Smooth muscle cell (in vitro differentiated cells): ENCODE results near the gene TRERF1. TPM values are rescaled to one million over a fixed set of nuclear protein-coding genes. Genes with fewer than 3 reads are reported as not detected.

Experiments
- DNase-seq: peaks from one replicate; lab custom pipeline; 2025; ENCODE audit not compliant: unreplicated experiment; lab: John Stamatoyannopoulos, UW
- H2AFZ ChIP-seq: fragments of 200-600 bp; sonication (generic); 2 replicates; pipeline ENCODE4 v1.6.0; 2016; ENCODE audit warnings: antibody characterized with exemption, low read depth, mild to moderate bottlenecking
- H3F3A ChIP-seq: fragments of 200-600 bp; sonication (generic); 2 replicates; pipeline ENCODE4 v1.6.0; 2017; ENCODE audit warnings: antibody characterized with exemption, low read depth
- H3K27ac ChIP-seq: fragments of 200-600 bp; sonication (generic); 2 replicates; pipeline ENCODE4 v1.5.1; 2016; ENCODE audit warnings: low read depth, mild to moderate bottlenecking
- H3K27me3 ChIP-seq: fragments of 200-600 bp; sonication (generic); 2 replicates; pipeline ENCODE4 v1.6.1; 2016; ENCODE audit warnings: low read depth, mild to moderate bottlenecking
- H3K36me3 ChIP-seq: fragments of 200-600 bp; sonication (generic); 2 replicates; pipeline ENCODE4 v1.5.1; 2016; ENCODE audit warnings: low read depth
- H3K4me1 ChIP-seq: fragments of 200-600 bp; sonication (generic); 2 replicates; pipeline ENCODE4 v1.5.1; 2016; ENCODE audit warnings: low read depth
- H3K4me2 ChIP-seq: fragments of 200-600 bp; sonication (generic); 2 replicates; pipeline ENCODE4 v1.6.0; 2016; ENCODE audit warnings: mild to moderate bottlenecking
- H3K4me3 ChIP-seq: fragments of 200-600 bp; sonication (generic); 2 replicates; pipeline ENCODE4 v1.5.1; 2016; ENCODE audit warnings: mild to moderate bottlenecking
- H3K79me2 ChIP-seq: fragments of 200-600 bp; sonication (generic); 2 replicates; pipeline ENCODE4 v1.6.0; 2016; ENCODE audit warnings: low read depth, mild to moderate bottlenecking
- H3K9ac ChIP-seq: fragments of 200-600 bp; sonication (generic); 2 replicates; pipeline ENCODE4 v1.6.0; 2016; ENCODE audit warnings: low read depth
- H3K9me3 ChIP-seq: fragments of 200-600 bp; sonication (generic); replicated peaks from 2 replicates; pipeline ENCODE4 v1.5.1; 2016; ENCODE audit warnings: low read depth
- H4K20me1 ChIP-seq: fragments of 200-600 bp; sonication (generic); 2 replicates; pipeline ENCODE4 v1.6.0; 2016; ENCODE audit warnings: low read depth
- WGBS: methylation state at CpG from one replicate; pipeline ENCODE4 v1.1.7; 2016; ENCODE audit warnings: low lambda C conversion rate; 5-methylcytosine and 5-hydroxymethylcytosine counted together
- polyA plus RNA-seq: library from polyadenylated mRNA; unstranded; fragments of >200 nt; fragmentation: Nextera tagmentation; extraction: Ambion mirVana; gene quantifications from 2 replicates; pipeline ENCODE4 v1.2.1, GENCODE V29; 2016
- total RNA-seq: library from RNA; depleted of rRNA; stranded (reverse); fragments of >200 nt; gene quantifications from 2 replicates; pipeline ENCODE4 v1.2.3, GENCODE V29; 2014
- TF ChIP-seq, protein P1 (sequence below): fragments of 200-600 bp; sonication (generic); IDR thresholded peaks from 2 replicates; pipeline ENCODE4 v1.5.1; 2017; ENCODE audit warnings: borderline replicate concordance, mild to moderate bottlenecking, antibody characterized with exemption; ENCODE audit not compliant: insufficient read depth, poor library complexity, severe bottlenecking

TRERF1 gene
- total and polyA plus RNA-seq, 2 experiments from 2014 or later, result 3.5 to 5.3 TPM

DNA sequence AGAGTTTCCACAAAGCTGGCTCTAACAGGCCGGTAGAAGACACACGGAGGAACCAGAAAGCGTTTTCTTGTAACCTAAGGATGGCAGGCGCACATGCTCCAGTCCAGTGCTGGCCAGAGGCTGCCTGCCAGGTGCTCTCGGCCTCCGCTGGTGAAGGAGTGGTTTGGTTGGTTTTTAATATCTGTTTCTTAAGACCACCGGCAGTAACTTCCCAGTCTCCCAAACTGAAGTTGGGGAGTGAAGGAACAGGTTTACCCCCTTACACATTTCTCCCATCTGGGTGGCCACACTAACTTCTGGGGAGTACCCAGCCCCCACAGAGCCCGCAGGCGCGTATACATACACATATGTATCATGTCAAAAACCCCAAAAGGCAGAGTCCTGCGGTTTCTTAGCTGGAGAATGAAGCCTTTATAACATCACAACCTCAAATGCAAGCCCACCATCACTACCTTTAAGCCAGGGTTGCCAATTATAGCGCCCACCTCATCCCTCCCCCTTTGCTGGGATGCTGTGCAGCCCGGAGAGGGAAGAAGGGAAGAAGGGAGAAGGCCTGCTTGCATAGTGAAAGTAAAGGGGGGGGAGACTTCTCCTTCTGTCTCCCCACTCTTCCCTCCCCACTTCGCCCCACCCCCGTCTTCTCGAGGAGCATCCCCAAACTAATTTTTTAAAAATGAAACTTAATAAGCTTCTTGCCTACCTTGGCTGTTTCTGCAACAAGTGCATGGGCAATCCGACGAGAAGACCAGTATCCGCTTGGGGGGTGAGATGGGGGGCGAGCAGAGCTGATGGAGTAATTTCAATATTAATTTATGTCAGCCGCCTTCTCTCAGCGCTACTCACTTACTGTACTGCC lies 1.0 kb downstream of the TRERF1 start:
- peaks cover 5% of the 10 kb centered on the region for H3K4me1 ChIP-seq
- no peak overlapping the region for H3K27ac ChIP-seq
- no peaks in the 10 kb centered on the region for H3K36me3 ChIP-seq
- no peak for DNase-seq
- H3K4me3 ChIP-seq, result peak overlapping the region; percentile 69
- H3K4me2 ChIP-seq, result peak overlapping the region; percentile 98
- peaks cover 4% of the 10 kb centered on the region for H3F3A ChIP-seq
- H3K9ac ChIP-seq, result no peak overlapping the region
- 14% methylated on average over 22 of the region's 22 CpGs for WGBS
- no peaks in the 10 kb centered on the region for H4K20me1 ChIP-seq
- no peaks in the 10 kb centered on the region for H3K27me3 ChIP-seq
- peak overlapping the region; percentile 63 for H2AFZ ChIP-seq
- peaks cover 12% of the 10 kb centered on the region for H3K79me2 ChIP-seq
- no peaks in the 10 kb centered on the region for H3K9me3 ChIP-seq
- TF ChIP-seq, protein P1, sequence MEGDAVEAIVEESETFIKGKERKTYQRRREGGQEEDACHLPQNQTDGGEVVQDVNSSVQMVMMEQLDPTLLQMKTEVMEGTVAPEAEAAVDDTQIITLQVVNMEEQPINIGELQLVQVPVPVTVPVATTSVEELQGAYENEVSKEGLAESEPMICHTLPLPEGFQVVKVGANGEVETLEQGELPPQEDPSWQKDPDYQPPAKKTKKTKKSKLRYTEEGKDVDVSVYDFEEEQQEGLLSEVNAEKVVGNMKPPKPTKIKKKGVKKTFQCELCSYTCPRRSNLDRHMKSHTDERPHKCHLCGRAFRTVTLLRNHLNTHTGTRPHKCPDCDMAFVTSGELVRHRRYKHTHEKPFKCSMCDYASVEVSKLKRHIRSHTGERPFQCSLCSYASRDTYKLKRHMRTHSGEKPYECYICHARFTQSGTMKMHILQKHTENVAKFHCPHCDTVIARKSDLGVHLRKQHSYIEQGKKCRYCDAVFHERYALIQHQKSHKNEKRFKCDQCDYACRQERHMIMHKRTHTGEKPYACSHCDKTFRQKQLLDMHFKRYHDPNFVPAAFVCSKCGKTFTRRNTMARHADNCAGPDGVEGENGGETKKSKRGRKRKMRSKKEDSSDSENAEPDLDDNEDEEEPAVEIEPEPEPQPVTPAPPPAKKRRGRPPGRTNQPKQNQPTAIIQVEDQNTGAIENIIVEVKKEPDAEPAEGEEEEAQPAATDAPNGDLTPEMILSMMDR, result no peak

DNA sequence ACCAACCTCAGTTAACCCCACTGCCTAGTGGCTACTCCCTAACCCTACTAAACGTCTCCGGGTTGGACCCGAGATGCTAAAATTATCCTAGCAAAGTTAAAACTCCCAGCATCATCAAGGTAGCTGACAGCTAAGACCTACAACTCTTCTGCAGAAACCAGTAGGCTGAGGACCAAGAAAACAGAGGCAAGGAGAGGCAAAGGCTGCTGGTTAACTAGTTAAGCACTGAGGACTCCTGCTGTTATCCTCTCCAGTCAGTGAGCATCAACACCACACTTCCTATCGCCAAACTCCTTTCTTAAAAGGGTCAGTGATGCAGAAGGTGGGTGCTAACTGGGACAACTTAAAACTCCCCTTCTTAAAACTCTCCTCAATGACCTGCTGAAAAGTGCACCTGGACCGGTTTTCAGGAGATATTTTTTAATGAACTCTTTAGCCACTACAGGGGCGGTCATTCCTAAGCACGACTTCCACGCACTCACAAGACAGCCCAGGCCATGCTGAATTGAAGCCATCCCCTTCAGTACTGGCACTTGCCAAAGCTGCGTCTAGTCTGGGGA lies 1.7 kb downstream of the TRERF1 start:
- H3K4me2 ChIP-seq, result peak overlapping the region; percentile 98
- no peak overlapping the region for H3K9ac ChIP-seq
- H3F3A ChIP-seq, result peaks cover 4% of the 10 kb centered on the region
- H3K79me2 ChIP-seq, result peaks cover 12% of the 10 kb centered on the region
- H3K27ac ChIP-seq, result no peak overlapping the region
- H2AFZ ChIP-seq, result peak overlapping the region; percentile 22
- no peaks in the 10 kb centered on the region for H3K9me3 ChIP-seq
- TF ChIP-seq, protein P1, result no peak
- H3K4me3 ChIP-seq, result peak overlapping the region; percentile 69
- H3K4me1 ChIP-seq, result peaks cover 5% of the 10 kb centered on the region
- no peak for DNase-seq
- WGBS, result 25% methylated on average over 9 of the region's 9 CpGs
- no peaks in the 10 kb centered on the region for H3K36me3 ChIP-seq
- no peaks in the 10 kb centered on the region for H4K20me1 ChIP-seq
- no peaks in the 10 kb centered on the region for H3K27me3 ChIP-seq

- no peaks in the 10 kb centered on the region for H3K27me3 ChIP-seq
- no peak overlapping the region for H3K9ac ChIP-seq
- no peak overlapping the region for H3K4me3 ChIP-seq
- no peak overlapping the region for H3K27ac ChIP-seq
- no peaks in the 10 kb centered on the region for H3K36me3 ChIP-seq
- no peaks in the 10 kb centered on the region for H4K20me1 ChIP-seq
- DNase-seq, result no peak
- peak overlapping the region; percentile 98 for H3K4me2 ChIP-seq
- H3K4me1 ChIP-seq, result peaks cover 10% of the 10 kb centered on the region
- H2AFZ ChIP-seq, result no peak overlapping the region
- 79% methylated on average over 7 of the region's 7 CpGs for whole genome bisulfite sequencing
- no peaks in the 10 kb centered on the region for H3K9me3 ChIP-seq
- H3F3A ChIP-seq, result peaks cover 4% of the 10 kb centered on the region
- TF ChIP-seq, protein P1, result no peak
- H3K79me2 ChIP-seq, result peaks cover 13% of the 10 kb centered on the region
Measured at GRCh38 chr6:42448927-42449659, 2.6 kb downstream of the TRERF1 start.
